T-helper 9 cell (primary cell): ENCODE results near the gene IDH2.
A peak's percentile ranks its signal among the peaks of the same experiment; 100 is the strongest.
"Not testable (repeated sequence)": the region's sequence is repeated elsewhere in the genome, so short reads cannot be mapped to it uniquely, and the experiment has no call there.

Experiments
- DNase-seq: peaks from one replicate; pipeline ENCODE4 v3.0.0-alpha.2; 2020

The IDH2 gene

GRCh38 chr15:90083954-90084607 is 18.2 kb downstream of the IDH2 start:
- DNase-seq = no peak

- no peak for DNase-seq
Measured at GRCh38 chr15:90083419-90083818, 18.8 kb downstream of the IDH2 start.

- no peak for DNase-seq
Measured at GRCh38 chr15:90082140-90082715, 20.0 kb downstream of the IDH2 start.

- DNase-seq = no peak
Measured at GRCh38 chr15:90080818-90081393, 21.4 kb downstream of the IDH2 start.

GRCh38 chr15:90080458-90080755 is 21.9 kb downstream of the IDH2 start:
- no peak for DNase-seq

DNA sequence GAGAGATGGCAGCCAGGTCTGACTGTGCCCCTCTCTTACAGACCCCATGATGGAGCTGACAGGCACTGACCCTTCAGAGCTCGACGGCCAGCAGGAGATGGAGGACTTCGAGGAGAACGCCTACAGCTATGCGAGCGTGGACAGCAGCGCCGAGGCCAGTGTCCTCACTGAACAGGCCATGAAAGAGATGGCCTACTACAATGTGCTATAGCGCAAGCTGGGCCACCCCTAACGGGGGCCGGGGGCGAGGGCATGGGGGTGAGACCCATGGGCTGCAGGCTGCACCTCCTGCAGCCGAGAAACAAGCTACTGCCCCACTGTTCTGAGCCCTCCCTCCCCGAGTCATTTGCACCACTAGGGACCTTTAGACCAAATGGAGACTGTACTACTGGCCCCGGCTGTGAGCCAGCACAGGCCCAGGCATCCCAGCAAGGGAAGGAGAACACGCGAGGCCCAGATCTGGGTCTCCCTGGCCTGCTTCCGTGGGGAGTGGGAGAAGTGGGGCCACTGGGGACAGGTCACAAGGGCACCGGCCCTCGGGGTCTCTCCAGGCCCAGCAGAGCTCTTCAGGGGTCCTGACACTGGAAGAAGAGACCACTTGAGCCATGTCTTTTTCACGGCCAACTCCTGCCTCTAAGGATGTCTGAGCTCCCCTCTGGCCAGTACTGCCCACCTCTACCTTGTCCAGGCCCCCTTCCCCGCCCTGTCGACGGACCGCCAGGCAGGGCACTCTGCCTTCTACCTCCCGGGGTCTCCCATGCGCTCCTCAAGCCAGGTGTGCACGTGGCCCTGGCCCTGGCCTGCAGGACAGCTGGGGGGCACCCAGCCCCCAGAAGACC is 22.4 kb downstream of the IDH2 start:
- DNase-seq = no peak

GRCh38 chr15:90078965-90079364 is 23.3 kb downstream of the IDH2 start:
- no peak for DNase-seq

- DNase-seq = no peak
Measured at GRCh38 chr15:90076716-90077115, 25.6 kb downstream of the IDH2 start.

DNA sequence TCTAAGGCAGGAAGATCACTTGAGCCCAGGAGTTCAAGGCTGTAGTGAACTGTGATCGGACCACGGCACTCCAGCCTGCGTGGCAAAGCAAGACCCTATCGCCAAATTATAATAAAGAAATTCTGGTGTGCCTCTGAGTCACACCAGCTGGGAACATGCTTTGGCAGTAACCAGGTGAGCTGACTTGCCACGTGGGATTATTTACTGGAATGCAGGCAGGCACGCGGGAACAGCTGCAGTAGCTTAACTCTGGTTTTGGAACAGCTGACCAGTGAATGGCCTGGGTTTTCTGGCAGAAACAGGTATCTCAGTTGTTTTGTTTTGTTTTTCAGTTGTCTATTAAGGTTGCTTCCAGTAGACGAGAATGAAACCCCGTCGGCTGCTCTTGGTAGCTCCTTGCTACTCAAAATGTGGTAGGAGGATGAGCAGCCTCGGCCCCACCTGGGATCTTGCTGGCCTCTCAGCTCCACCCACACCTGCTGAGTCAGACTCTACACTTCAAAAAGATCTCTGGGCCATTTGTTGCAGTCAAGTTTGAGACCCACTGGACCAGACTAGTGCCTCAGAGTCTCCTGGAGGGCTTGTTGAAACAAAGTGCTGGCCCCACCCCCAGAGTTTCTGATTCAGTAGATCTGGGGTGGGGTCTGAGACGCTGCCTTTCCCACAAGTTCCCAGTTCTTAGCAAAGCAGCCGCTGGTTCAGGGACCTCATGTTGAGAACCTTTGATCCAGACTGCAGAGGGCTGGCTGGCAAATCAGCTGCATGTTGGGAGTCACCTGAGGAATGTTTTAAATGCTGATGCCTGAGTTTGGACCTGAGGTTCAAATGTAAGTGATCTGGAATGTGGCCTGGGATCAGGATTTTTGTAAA is 26.6 kb downstream of the IDH2 start:
- DNase-seq = no peak

GRCh38 chr15:90074916-90075315 is 27.4 kb downstream of the IDH2 start:
- no peak for DNase-seq

DNA sequence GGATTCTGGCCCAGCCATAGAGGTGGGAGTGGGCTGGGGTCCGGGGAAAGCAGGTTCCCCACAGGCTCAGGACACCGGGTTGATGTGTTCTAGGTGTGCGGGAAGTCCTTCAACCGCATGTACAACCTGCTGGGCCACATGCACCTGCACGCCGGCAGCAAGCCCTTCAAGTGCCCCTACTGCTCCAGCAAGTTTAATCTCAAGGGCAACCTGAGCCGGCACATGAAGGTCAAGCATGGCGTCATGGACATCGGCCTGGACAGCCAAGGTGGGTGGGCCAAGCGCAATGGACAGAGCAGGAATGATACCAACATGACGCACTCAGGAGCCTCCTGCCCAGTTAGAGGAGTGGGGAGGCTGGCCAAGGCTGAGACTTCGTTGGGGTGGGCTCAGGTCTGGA is 28.2 kb downstream of the IDH2 start:
- DNase-seq = no peak

DNA sequence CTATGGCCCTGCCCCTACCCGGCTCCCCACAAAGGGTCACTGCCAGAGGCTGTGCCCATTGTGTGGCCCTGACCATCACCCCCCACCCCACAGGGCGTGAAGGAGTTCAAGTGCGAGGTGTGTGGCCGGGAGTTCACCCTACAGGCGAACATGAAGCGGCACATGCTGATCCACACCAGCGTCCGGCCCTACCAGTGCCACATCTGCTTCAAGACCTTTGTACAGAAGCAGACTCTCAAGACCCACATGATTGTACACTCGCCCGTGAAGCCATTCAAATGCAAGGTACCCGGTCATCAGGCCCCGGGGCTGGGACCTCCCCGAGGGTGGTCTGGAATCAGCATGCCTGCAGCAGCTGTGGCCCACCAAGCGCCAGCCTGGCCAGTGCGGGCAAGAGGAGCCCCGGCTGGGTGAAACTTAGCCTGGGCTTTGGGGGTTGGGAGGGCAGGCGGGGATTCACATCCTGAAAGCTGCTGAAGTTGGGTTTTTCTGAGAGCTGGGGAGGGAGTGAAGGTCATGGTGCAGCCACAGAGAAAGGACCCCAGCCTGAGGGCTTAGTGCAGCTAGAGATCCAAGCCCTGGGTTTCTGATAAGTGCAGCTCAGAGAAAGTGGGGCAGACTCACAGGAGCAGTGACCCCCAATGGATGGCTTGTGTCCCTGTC is 29.2 kb downstream of the IDH2 start:
- no peak for DNase-seq

GRCh38 chr15:90071220-90071807 is 31.0 kb downstream of the IDH2 start:
- peak; percentile 68 for DNase-seq

DNA sequence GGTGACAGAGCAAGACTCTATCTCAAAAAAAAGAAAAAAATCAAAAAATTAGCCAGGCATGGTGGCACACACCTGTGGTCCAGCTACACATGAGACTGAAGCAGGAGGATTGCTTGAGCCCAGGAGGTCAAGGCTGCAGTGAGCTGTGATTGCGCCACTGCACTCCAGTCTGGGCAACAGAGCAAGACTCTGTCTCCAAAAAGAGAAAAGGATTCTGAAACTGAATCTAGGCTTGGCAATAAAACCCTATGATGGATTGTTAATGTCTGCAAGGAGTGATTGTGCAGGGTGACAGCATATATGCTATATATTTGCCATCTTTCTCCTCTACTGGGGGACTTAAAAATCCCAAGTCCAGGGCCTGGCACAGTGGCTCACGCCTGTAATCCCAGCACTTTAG is 31.6 kb downstream of the IDH2 start:
- not testable (repeated sequence) for DNase-seq

- no peak for DNase-seq
Measured at GRCh38 chr15:90067953-90068606, 34.2 kb downstream of the IDH2 start.

DNA sequence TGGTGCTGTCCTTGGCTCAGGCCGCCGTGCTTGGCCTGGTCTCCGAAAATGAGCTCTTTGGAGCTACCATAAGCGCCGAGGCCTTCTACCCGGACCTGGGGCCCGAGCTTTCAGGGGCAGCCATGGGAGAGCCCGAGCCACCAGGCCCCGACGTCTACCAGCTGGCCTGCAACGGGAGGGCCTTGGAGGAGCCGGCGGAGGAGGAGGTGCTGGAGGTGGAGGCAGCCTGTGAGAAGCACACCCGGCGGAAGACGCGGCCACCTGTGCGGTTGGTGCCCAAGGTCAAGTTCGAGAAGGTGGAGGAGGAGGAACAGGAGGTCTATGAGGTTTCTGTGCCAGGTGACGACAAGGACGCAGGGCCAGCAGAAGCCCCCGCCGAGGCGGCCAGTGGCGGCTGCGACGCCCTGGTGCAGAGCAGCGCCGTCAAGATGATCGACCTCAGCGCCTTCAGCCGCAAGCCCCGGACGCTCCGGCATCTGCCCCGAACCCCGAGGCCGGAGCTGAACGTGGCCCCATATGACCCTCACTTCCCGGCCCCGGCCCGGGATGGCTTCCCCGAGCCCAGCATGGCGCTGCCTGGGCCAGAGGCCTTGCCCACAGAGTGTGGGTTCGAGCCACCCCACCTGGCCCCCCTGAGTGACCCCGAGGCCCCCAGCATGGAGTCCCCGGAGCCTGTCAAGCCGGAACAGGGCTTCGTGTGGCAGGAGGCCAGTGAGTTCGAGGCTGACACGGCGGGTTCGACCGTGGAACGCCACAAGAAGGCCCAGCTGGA is 34.9 kb downstream of the IDH2 start:
- DNase-seq = no peak

DNA sequence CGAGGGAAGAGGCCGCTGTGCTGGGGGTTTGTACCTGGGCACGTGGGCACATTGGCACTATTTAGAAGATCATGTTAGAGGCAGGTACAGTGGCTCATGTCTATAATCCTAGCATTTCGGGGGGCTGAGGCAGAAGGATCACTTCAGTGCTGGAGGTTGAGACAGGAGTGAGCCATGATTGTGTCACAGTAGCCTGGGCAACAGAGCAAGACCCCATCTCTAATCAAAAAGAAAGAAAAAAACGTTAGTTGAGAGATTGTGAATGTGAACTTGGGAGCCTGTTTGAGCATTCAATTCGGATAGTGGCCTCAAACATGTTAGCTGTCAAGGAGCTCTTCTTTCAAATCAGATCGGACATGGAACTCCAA is 36.6 kb downstream of the IDH2 start:
- DNase-seq = no peak

DNA sequence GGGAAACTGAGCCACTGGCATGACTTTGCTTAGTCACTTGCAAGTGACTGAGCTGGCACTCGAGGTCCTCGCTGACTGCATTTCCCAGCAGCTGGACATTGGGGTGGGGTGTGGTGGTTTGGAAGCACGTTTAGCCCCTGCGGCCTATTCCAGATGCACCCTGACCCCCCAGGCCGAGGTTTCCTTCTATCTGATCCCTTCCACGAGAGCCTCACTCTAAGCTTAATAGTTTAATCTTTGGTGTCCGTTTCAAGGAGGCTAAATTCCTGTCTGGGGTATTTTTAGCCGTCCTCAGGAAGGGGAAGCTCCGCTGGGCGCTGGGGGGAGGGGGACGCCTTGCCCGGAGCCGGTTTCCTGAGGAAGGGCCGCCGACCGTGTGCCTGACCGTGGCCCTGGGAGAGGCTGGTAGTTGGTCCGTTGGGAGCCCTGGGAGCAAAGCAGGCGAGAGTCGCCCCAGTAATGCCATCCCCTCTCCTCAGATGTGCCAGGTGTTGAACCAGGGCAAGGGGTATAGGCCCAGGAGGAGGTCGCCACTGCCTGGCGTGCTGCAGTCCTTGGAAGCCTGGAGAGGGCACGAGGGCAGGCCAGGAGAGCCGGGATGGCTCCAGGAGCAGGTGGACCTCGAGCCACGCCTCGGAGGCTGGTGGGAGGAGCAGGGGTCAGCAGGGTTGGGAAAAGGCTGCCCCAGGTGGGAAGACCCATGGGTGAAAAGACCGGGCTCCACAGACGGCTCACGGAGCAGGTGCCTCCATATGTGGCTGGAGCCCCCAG is 37.2 kb downstream of the IDH2 start:
- no peak for DNase-seq

- DNase-seq = no peak
Measured at GRCh38 chr15:90063770-90064247, 38.5 kb downstream of the IDH2 start.
